ENCODE data around the gene CORO1C. TPM values are rescaled to one million over a fixed set of nuclear protein-coding genes. Genes with fewer than 3 reads are reported as not detected.

CORO1C gene
- total and polyA plus RNA-seq, 9 of the 15 experiments (the other 6 are each of a cell fraction or from before 2014, with no cell fraction given): 55.2 to 280 (median 150) TPM

GRCh38 chr12:108701779-108702441, 29.4 kb downstream of the CORO1C start (continued):
- TF ChIP-seq ATF3 (IDR thresholded peaks at IDR 0.05) (no peak), ATF3 (CRISPR knock-in tag; conservative IDR thresholded peaks at IDR 0.05) (no peak), ARID3A (IDR thresholded peaks at IDR 0.05; ENCODE audit: borderline replicate concordance, low read depth, low read length) (no peak), HMG20B (CRISPR knock-in tag; IDR thresholded peaks at IDR 0.05) (no peak), POLR2G (IDR thresholded peaks at IDR 0.05; ENCODE audit: low read depth, low read length) (no peak), ZNF212 (CRISPR knock-in tag; IDR thresholded peaks at IDR 0.05) (no peak), ZBTB40 (IDR thresholded peaks at IDR 0.05) (no peak), ZBTB40 (CRISPR knock-in tag; IDR thresholded peaks at IDR 0.05) (no peak), MNT (conservative IDR thresholded peaks at IDR 0.05) (no peak), ZNF124 (CRISPR knock-in tag; IDR thresholded peaks at IDR 0.05) (no peak)
